SK-N-SH (cell line): ENCODE results near the gene RBM12.

Source experiments
- CTCF ChIP-seq: fragments of 200-600 bp; sonication (generic); IDR thresholded peaks from 2 replicates; pipeline ENCODE4 v1.6.1; 2017; ENCODE audit warnings: antibody characterized with exemption, mild to moderate bottlenecking, moderate library complexity
- POLR2AphosphoS5 ChIP-seq: IDR thresholded peaks from 2 replicates; pipeline ENCODE4 v1.6.1; 2012; ENCODE audit warnings: low read depth, low read length

GRCh38 chr20:35690265-35690664, 25.6 kb upstream of the RBM12 start:
- TF ChIP-seq CTCF (no peak), POLR2AphosphoS5 (no peak)
